GM19438 (cell line): Measurements from ENCODE around the gene FMO3.

Experiments used
- ATAC-seq: cut with Tn5 transposase; IDR thresholded peaks from one replicate; pipeline ENCODE4 v1.9.1; 2021; ENCODE audit warnings: low read depth; ENCODE audit not compliant: unreplicated experiment

The FMO3 gene

GRCh38 chr1:171155484-171155883 lies 64.8 kb downstream of the FMO3 start:
- ATAC-seq, result no peak

GRCh38 chr1:171158096-171158495 lies 67.4 kb downstream of the FMO3 start:
- ATAC-seq, result no peak

- ATAC-seq, result no peak
Observed at GRCh38 chr1:171158551-171158950, 67.8 kb downstream of the FMO3 start.

GRCh38 chr1:171159148-171159547 lies 68.4 kb downstream of the FMO3 start:
- ATAC-seq, result no peak

GRCh38 chr1:171160211-171160610 lies 69.5 kb downstream of the FMO3 start:
- ATAC-seq, result no peak

- no peak for ATAC-seq
Observed at GRCh38 chr1:171160639-171161354, 70.1 kb downstream of the FMO3 start.

GRCh38 chr1:171161431-171161830 lies 70.7 kb downstream of the FMO3 start:
- no peak for ATAC-seq

GRCh38 chr1:171166361-171166760 lies 75.7 kb downstream of the FMO3 start:
- no peak for ATAC-seq
